IMR-90 (cell line): Measurements from ENCODE around the gene CT47C1.

Experiments used
- CEBPB ChIP-seq: IDR thresholded peaks from 2 replicates; pipeline ENCODE4 v1.6.1; 2012; ENCODE audit warnings: low read depth, low read length, improper control_type of control experiment
- CTCF ChIP-seq: conservative IDR thresholded peaks from 2 replicates; pipeline ENCODE4 v1.5.1; 2012; ENCODE audit warnings: mild to moderate bottlenecking, low read depth, low read length, improper control_type of control experiment
- MXI1 ChIP-seq: IDR thresholded peaks from 2 replicates; pipeline ENCODE4 v1.6.1; 2012; ENCODE audit warnings: low read depth, mild to moderate bottlenecking, low read length, moderate library complexity, borderline replicate concordance
- POLR2A ChIP-seq: IDR thresholded peaks from 2 replicates; pipeline ENCODE4 v1.6.1; 2012; ENCODE audit warnings: mild to moderate bottlenecking, low read depth, low read length
- RAD21 ChIP-seq: IDR thresholded peaks from 2 replicates; pipeline ENCODE4 v1.6.1; 2012; ENCODE audit warnings: low read length, improper control_type of control experiment
- RCOR1 ChIP-seq: IDR thresholded peaks from 2 replicates; pipeline ENCODE4 v1.6.1; 2012; ENCODE audit warnings: mild to moderate bottlenecking, low read length, improper control_type of control experiment; ENCODE audit not compliant: insufficient replicate concordance
- RFX5 ChIP-seq: IDR thresholded peaks from 2 replicates; pipeline ENCODE4 v1.8.0; 2012; ENCODE audit warnings: low read depth, mild to moderate bottlenecking, low read length, moderate library complexity

GRCh38 chrX:119045884-119046283, 26.9 kb upstream of the CT47C1 start:
- no peak for TF ChIP-seq CTCF
- TF ChIP-seq CEBPB = no peak
- TF ChIP-seq MXI1 = no peak
- no peak for TF ChIP-seq RAD21
- no peak for TF ChIP-seq POLR2A
- no peak for TF ChIP-seq RFX5
- no peak for TF ChIP-seq RCOR1
